HepG2 (cell line): ENCODE data around the gene FAM174C. TPM values are rescaled to one million over a fixed set of nuclear protein-coding genes. Genes with fewer than 3 reads are reported as not detected.

Experiments
- ATAC-seq: fragments of 200-7000 bp; cut with Tn5 transposase; 3 replicates; pipeline ENCODE4 v1.9.1; 2020; ENCODE audit warnings: mild to moderate bottlenecking, moderate library complexity
- BruUV-seq: library from RNA; stranded (reverse); fragments of 400-500 nt; replicated peaks from 2 replicates; lab custom pipeline; 2021; lab: Mats Ljungman, UMichigan
- CTCF ChIA-PET: fragments of 300-600 bp; formaldehyde crosslinking; extraction: SDS; loops from one replicate; lab custom pipeline; 2021; ENCODE audit warnings: low total read pairs, inconsistent platforms, low intra/inter-chr PET ratio; lab: Yijun Ruan, JAX
- POLR2A ChIA-PET: fragments of 350-600 bp; sonication (Branson Sonifier 250); formaldehyde crosslinking; loops from one replicate; lab custom pipeline; 2020; ENCODE audit warnings: antibody characterized with exemption, inconsistent platforms; lab: Yijun Ruan, JAX
- DNase-seq: peaks from one replicate; pipeline ENCODE4 v3.0.0-alpha.2; 2015; ENCODE audit warnings: low spot score
- FAIRE-seq: peaks from 3 replicates; lab custom pipeline; 2011; peaks lifted over from hg19 to GRCh38; lab: Jason Lieb, UNC
- H2AFZ ChIP-seq: one replicate; pipeline ENCODE4 v1.6.1; 2011; ENCODE audit warnings: low read length, inconsistent platforms
- H3K27ac ChIP-seq: fragments of 300-600 bp; 3 replicates; pipeline ENCODE4 v1.8.0; 2011; ENCODE audit warnings: mixed run types, mild to moderate bottlenecking, mixed read lengths, low read length, inconsistent platforms; ENCODE audit not compliant: insufficient read depth; ENCODE audit errors: extremely low read length
- H3K27me3 ChIP-seq, 2 experiments: fragments of 200-600 bp in 1 of 2; 2 replicates in 1 of 2; 3 replicates in 1 of 2; pipeline versions ENCODE4 v1.6.0 to v1.8.0; 2011; ENCODE audit warnings: low read length in 2 of 2, mild to moderate bottlenecking in 2 of 2, moderate library complexity in 2 of 2, inconsistent platforms in 1 of 2; ENCODE audit not compliant: insufficient read depth in 2 of 2, control insufficient read depth in 1 of 2
- H3K36me3 ChIP-seq, 2 experiments: fragments of 200-600 bp in 1 of 2; replicated peaks in 1 of 2; 2 replicates in 1 of 2; 3 replicates in 1 of 2; pipeline versions ENCODE4 v1.5.1 to v1.8.0; 2011; ENCODE audit warnings: low read length in 2 of 2, inconsistent platforms in 1 of 2; ENCODE audit not compliant: insufficient read depth in 2 of 2, control insufficient read depth in 1 of 2
- H3K4me1 ChIP-seq: 2 replicates; pipeline ENCODE4 v1.5.1; 2012; ENCODE audit warnings: low read length, inconsistent platforms; ENCODE audit not compliant: insufficient read depth
- H3K4me2 ChIP-seq: 2 replicates; pipeline ENCODE4 v1.6.0; 2011; ENCODE audit warnings: low read depth, low read length, inconsistent platforms
- H3K4me3 ChIP-seq, 3 experiments: fragments of 200-600 bp in 1 of 3; sonication (generic), shearing (Covaris generic) in 1 of 3; replicated peaks in 1 of 3; 2 replicates each; pipeline ENCODE4 v1.5.1; 2011 to 2016; ENCODE audit warnings: low read length in 3 of 3, inconsistent platforms in 2 of 3, low read depth in 2 of 3, mild to moderate bottlenecking in 2 of 3, control low read depth in 1 of 3, mixed read lengths in 1 of 3; ENCODE audit not compliant: insufficient read depth in 1 of 3
- H3K79me2 ChIP-seq: one replicate; pipeline ENCODE4 v1.6.1; 2011; ENCODE audit warnings: low read length, inconsistent platforms; ENCODE audit not compliant: insufficient read depth
- H3K9ac ChIP-seq: 2 replicates; pipeline ENCODE4 v1.6.0; 2011; ENCODE audit warnings: mild to moderate bottlenecking, low read depth, low read length, inconsistent platforms; ENCODE audit not compliant: insufficient read depth
- H3K9me3 ChIP-seq: 2 replicates; pipeline ENCODE4 v1.5.1; 2012; ENCODE audit warnings: mild to moderate bottlenecking, low read length
- H4K20me1 ChIP-seq: 2 replicates; pipeline ENCODE4 v1.6.0; 2011; ENCODE audit warnings: inconsistent platforms, mild to moderate bottlenecking, low read length, moderate library complexity; ENCODE audit not compliant: insufficient read depth
- BCL6 ChIP-seq: IDR thresholded peaks from 2 replicates; pipeline ENCODE4 v1.6.1; 2016; ENCODE audit warnings: missing genetic modification reagents, missing compliant biosample characterization
- PTBP1 ChIP-seq: fragments of 200-400 bp; formaldehyde crosslinking; IDR thresholded peaks from 2 replicates; pipeline ENCODE4 v1.6.1; 2018; ENCODE audit warnings: low read length, low read depth; ENCODE audit not compliant: poor library complexity, severe bottlenecking
- SIX4 ChIP-seq: sonication (generic); formaldehyde crosslinking; IDR thresholded peaks from 2 replicates; pipeline ENCODE4 v1.4.0; 2020; ENCODE audit warnings: missing genetic modification reagents
- STAT5B ChIP-seq: sonication (generic); formaldehyde crosslinking; IDR thresholded peaks from 2 replicates; pipeline ENCODE4 v1.4.0; 2020; ENCODE audit warnings: missing genetic modification reagents
- SYNCRIP ChIP-seq: fragments of 200-400 bp; formaldehyde crosslinking; IDR thresholded peaks from 2 replicates; pipeline ENCODE4 v1.6.1; 2018; ENCODE audit warnings: mild to moderate bottlenecking, low read depth, low read length; ENCODE audit not compliant: insufficient read depth
- TMF1 ChIP-seq: sonication (generic); formaldehyde crosslinking; IDR thresholded peaks from 2 replicates; pipeline ENCODE4 v1.8.1; 2022; ENCODE audit warnings: low read depth, missing genetic modification reagents
- ZFP62 ChIP-seq: sonication (generic); formaldehyde crosslinking; IDR thresholded peaks from 2 replicates; pipeline ENCODE4 v1.4.0; 2020; ENCODE audit warnings: missing genetic modification reagents
- ZNF205 ChIP-seq: IDR thresholded peaks from 2 replicates; pipeline ENCODE4 v1.6.1; 2018; ENCODE audit warnings: missing biosample characterization, missing genetic modification reagents
- ZNF350 ChIP-seq: sonication (generic); formaldehyde crosslinking; IDR thresholded peaks from 2 replicates; pipeline ENCODE4 v1.4.0; 2020; ENCODE audit warnings: mild to moderate bottlenecking, low read depth, missing genetic modification reagents, borderline replicate concordance
- ZNF367 ChIP-seq: sonication (generic); formaldehyde crosslinking; IDR thresholded peaks from 2 replicates; pipeline ENCODE4 v1.4.0; 2020; ENCODE audit warnings: missing genetic modification reagents, borderline replicate concordance
- ZNF569 ChIP-seq: sonication (generic); formaldehyde crosslinking; IDR thresholded peaks from 2 replicates; pipeline ENCODE4 v1.5.0; 2020; ENCODE audit warnings: mild to moderate bottlenecking, missing genetic modification reagents, moderate library complexity, borderline replicate concordance
- ZNF629 ChIP-seq: sonication (generic); formaldehyde crosslinking; conservative IDR thresholded peaks from 2 replicates; pipeline ENCODE4 v1.5.0; 2020; ENCODE audit warnings: missing genetic modification reagents
- ZNF782 ChIP-seq: sonication (generic); formaldehyde crosslinking; IDR thresholded peaks from 2 replicates; pipeline ENCODE4 v1.4.0; 2020; ENCODE audit warnings: missing genetic modification reagents, mild to moderate bottlenecking, borderline replicate concordance
- WGBS: methylation state at CpG from one replicate; pipeline ENCODE4 v1.1.6; 2017; ENCODE audit warnings: low lambda C conversion rate; 5-methylcytosine and 5-hydroxymethylcytosine counted together
- in situ Hi-C: cut with HindIII; loops from 2 replicates; pipeline ENCODE4 v1.10.0; 2017; ENCODE audit warnings: low pct_unique_long_range_greater_than_20kb; ENCODE audit not compliant: extremely low pct_ligation_motif_present
- intact Hi-C: fragments of 100-400 bp; cut with micrococcal nuclease; formaldehyde crosslinking; loops from one replicate; pipeline ENCODE4 v1.10.0; 2022; ENCODE audit not compliant: unreplicated experiment
- polyA plus RNA-seq, 8 experiments: library from polyadenylated mRNA; depleted of rRNA in 3 of 8; stranded (reverse) in 7 of 8; unstranded in 1 of 8; fragments of >200 nt; fragmentation: Illumina TruSeq in 4 of 8; extraction: Trizol in 4 of 8; gene quantifications; 2 replicates each; pipeline versions ENCODE4 v1.2.1 to v1.2.3, GENCODE V29; 2011 to 2016; ENCODE audit warnings: low read depth in 4 of 8, missing spikeins in 1 of 8, mixed read lengths in 1 of 8; ENCODE audit not compliant: insufficient read depth in 1 of 8
- total RNA-seq, 5 experiments: library from RNA; depleted of rRNA; stranded (reverse); fragments of >200 nt; fragmentation: Illumina TruSeq; extraction: Trizol; gene quantifications; 2 replicates each; pipeline ENCODE4 v1.2.3, GENCODE V29; 2016; ENCODE audit warnings: low read depth in 1 of 5
- TF ChIP-seq, protein P1 (sequence below): sonication (generic); formaldehyde crosslinking; IDR thresholded peaks from 2 replicates; pipeline ENCODE4 v1.8.0; 2022; ENCODE audit warnings: missing genetic modification reagents, mild to moderate bottlenecking, moderate library complexity, borderline replicate concordance
- TF ChIP-seq, protein P2 (sequence below): sonication (generic); formaldehyde crosslinking; IDR thresholded peaks from one replicate; pipeline ENCODE4 v1.5.1; 2020; ENCODE audit warnings: mild to moderate bottlenecking, missing genetic modification reagents; ENCODE audit errors: not compliant biosample characterization

FAM174C gene
- total and polyA plus RNA-seq, 2 of the 13 experiments (the other 11 are each of a cell fraction or from before 2014, with no cell fraction given) = 19.5 to 31.3 TPM

- WGBS = 94% methylated on average over 21 of the region's 37 CpGs
- ATAC-seq = no peak
- CTCF ChIA-PET = no interaction called here
- TF ChIP-seq ZNF367 (CRISPR knock-in tag) (no peak), TMF1 (CRISPR knock-in tag) (no peak), ZNF629 (CRISPR knock-in tag) (no peak), SIX4 (no peak), ZNF350 (CRISPR knock-in tag) (no peak), BCL6 (CRISPR knock-in tag) (no peak), ZNF782 (CRISPR knock-in tag) (no peak), ZNF569 (CRISPR knock-in tag) (no peak), PTBP1 (no peak), STAT5B (CRISPR knock-in tag) (no peak), SYNCRIP (no peak), ZNF205 (CRISPR knock-in tag) (no peak), ZFP62 (CRISPR knock-in tag) (no peak)
- TF ChIP-seq, protein P1, sequence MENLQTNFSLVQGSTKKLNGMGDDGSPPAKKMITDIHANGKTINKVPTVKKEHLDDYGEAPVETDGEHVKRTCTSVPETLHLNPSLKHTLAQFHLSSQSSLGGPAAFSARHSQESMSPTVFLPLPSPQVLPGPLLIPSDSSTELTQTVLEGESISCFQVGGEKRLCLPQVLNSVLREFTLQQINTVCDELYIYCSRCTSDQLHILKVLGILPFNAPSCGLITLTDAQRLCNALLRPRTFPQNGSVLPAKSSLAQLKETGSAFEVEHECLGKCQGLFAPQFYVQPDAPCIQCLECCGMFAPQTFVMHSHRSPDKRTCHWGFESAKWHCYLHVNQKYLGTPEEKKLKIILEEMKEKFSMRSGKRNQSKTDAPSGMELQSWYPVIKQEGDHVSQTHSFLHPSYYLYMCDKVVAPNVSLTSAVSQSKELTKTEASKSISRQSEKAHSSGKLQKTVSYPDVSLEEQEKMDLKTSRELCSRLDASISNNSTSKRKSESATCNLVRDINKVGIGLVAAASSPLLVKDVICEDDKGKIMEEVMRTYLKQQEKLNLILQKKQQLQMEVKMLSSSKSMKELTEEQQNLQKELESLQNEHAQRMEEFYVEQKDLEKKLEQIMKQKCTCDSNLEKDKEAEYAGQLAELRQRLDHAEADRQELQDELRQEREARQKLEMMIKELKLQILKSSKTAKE (CRISPR knock-in tag) = no peak
- TF ChIP-seq, protein P2, sequence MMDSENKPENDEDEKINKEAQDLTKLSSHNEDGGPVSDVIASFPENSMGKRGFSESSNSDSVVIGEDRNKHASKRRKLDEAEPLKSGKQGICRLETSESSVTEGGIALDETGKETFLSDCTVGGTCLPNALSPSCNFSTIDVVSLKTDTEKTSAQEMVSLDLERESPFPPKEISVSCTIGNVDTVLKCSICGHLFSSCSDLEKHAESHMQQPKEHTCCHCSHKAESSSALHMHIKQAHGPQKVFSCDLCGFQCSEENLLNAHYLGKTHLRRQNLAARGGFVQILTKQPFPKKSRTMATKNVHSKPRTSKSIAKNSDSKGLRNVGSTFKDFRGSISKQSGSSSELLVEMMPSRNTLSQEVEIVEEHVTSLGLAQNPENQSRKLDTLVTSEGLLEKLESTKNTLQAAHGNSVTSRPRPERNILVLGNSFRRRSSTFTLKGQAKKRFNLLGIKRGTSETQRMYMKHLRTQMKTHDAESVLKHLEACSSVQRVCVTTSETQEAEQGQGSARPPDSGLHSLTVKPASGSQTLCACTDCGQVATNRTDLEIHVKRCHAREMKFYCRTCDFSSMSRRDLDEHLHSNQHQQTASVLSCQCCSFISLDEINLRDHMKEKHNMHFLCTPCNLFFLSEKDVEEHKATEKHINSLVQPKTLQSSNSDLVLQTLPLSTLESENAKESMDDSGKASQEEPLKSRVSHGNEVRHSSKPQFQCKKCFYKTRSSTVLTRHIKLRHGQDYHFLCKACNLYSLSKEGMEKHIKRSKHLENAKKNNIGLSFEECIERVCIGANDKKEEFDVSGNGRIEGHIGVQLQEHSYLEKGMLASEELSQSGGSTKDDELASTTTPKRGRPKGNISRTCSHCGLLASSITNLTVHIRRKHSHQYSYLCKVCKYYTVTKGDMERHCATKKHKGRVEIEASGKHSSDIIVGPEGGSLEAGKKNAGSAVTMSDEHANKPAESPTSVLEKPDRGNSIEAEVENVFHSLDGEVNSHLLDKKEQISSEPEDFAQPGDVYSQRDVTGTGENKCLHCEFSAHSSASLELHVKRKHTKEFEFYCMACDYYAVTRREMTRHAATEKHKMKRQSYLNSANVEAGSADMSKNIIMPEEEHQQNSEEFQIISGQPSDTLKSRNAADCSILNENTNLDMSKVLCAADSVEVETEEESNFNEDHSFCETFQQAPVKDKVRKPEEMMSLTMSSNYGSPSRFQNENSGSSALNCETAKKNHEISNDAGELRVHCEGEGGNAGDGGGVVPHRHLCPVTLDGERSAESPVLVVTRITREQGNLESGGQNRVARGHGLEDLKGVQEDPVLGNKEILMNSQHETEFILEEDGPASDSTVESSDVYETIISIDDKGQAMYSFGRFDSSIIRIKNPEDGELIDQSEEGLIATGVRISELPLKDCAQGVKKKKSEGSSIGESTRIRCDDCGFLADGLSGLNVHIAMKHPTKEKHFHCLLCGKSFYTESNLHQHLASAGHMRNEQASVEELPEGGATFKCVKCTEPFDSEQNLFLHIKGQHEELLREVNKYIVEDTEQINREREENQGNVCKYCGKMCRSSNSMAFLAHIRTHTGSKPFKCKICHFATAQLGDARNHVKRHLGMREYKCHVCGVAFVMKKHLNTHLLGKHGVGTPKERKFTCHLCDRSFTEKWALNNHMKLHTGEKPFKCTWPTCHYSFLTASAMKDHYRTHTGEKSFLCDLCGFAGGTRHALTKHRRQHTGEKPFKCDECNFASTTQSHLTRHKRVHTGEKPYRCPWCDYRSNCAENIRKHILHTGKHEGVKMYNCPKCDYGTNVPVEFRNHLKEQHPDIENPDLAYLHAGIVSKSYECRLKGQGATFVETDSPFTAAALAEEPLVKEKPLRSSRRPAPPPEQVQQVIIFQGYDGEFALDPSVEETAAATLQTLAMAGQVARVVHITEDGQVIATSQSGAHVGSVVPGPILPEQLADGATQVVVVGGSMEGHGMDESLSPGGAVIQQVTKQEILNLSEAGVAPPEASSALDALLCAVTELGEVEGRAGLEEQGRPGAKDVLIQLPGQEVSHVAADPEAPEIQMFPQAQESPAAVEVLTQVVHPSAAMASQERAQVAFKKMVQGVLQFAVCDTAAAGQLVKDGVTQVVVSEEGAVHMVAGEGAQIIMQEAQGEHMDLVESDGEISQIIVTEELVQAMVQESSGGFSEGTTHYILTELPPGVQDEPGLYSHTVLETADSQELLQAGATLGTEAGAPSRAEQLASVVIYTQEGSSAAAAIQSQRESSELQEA (CRISPR knock-in tag) = no peak
Observed at GRCh38 chr19:1254081-1254527, 21.2 kb upstream of the FAM174C start.

More at GRCh38 chr19:1254081-1254527, 21.2 kb upstream of the FAM174C start:
- no peaks in the 10 kb centered on the region; a peak in 1 of 5 replicates for H3K27me3 ChIP-seq
- intact Hi-C loops (no loop called here), in situ Hi-C loops (no loop called here)
- H3K79me2 ChIP-seq = peaks cover 35% of the 10 kb centered on the region
- DNase-seq = no peak
- peaks cover 20 to 48% of the 10 kb centered on the region in 2 experiments for H3K36me3 ChIP-seq
- H2AFZ ChIP-seq = no peak overlapping the region
- peak overlapping the region; percentile 87 for H3K4me2 ChIP-seq
- no peaks in the 10 kb centered on the region for H3K9me3 ChIP-seq
- POLR2A ChIA-PET = interaction anchor here (1.3 to 13.7 kb wide), 8 partner anchors 10 to 156 kb away, joined by 4 to 668 read pairs (median 6); partner anchors contain the start of genes ATP5F1D, CIRBP and FAM174C
- no peak for FAIRE-seq
- peak overlapping the region; percentile 92; the same call in 1 of the 2 replicates for H3K9ac ChIP-seq
- peaks cover 58% of the 10 kb centered on the region for H3K4me1 ChIP-seq
- H3K4me3 ChIP-seq = peak overlapping the region in 1 of 3 experiments; percentile 50; a peak in 2 of 6 replicates
- peaks cover 64% of the 10 kb centered on the region; the same call in 1 of the 2 replicates for H4K20me1 ChIP-seq
- BruUV-seq = no TSS peak
- peak overlapping the region; percentile 94 for H3K27ac ChIP-seq
